GM19468 (cell line): Measurements from ENCODE around the gene FARP1.
"Not testable (repeated sequence)": the region's sequence is repeated elsewhere in the genome, so short reads cannot be mapped to it uniquely, and the experiment has no call there.

Source experiments
- ATAC-seq: cut with Tn5 transposase; IDR thresholded peaks from one replicate; pipeline ENCODE4 v1.9.1; 2021; ENCODE audit warnings: mild to moderate bottlenecking, moderate library complexity, moderate number of reproducible peaks; ENCODE audit not compliant: unreplicated experiment; ENCODE audit errors: extremely low read depth

FARP1 gene

GRCh38 chr13:98346904-98347636, 204.2 kb downstream of the FARP1 start:
- no peak for ATAC-seq

DNA sequence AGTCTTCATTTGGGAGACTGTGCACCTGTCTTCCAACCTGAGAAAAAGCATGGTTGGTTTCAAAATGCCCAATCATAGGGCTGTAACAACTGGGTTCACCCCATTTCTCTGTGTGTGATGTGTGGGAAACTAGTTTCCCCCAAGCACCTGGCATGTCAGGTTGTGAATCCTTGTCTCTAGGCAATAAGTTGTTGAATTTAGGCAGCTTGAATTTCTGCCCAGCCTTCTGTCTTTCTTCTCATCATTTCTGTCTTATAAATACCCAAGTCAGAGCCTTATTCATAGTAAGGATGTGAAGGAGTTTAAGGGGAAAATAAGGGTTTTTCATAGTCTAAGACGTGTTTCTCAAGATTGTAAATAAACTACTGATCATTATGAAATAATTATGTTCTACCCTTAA, 204.9 kb downstream of the FARP1 start:
- no peak for ATAC-seq

- no peak for ATAC-seq
These were observed 205.7 kb downstream of the FARP1 start for GRCh38 chr13:98348466-98349200.

DNA sequence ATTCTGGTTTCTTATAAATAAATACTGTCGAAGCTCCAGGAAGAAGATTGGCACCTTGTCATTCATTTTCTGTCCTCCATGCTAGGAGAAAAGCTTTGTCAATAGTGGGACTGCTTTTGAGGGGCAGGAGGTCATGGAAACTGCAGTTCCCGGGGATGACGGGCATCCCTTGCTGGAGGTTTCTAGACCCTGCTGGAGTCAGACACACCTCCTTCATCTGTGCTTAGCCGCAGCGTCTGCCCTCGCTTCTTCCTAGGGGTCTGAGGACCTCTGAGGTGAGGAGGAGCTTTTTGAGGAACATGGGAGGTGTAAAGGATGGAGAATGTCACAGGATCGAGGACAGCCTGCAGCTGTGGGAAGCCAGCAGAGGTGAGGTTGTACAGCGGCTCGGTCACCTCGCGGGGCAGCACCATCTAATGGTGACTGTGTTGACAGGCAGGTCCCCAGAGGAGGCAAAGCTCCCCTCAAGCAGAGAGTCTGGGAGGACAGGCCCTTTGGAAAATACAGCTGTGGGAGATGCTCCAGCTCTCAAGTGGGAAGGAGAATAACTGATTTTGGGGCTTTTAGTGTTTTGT, 206.9 kb downstream of the FARP1 start:
- no peak for ATAC-seq

GRCh38 chr13:98350746-98351330, 207.9 kb downstream of the FARP1 start:
- no peak for ATAC-seq

DNA sequence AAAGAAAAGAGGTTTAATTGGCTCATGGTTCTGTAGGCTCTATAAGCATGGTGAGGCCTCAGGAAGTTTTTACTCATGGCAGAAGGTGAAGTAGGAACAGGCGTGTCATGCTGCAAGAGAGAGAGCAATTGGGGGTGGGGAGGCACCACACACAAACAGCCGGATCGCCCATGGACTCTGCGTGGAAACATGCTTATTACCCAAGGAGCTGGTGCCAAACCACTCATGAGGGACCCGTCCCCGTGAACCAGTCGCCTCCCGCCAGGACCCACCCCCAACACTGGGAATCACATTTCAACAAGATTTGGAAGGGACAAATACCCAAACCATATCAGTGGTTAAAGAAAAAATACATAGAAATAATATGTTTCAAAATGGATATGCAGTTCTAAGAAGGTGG, 208.7 kb downstream of the FARP1 start:
- no peak for ATAC-seq

GRCh38 chr13:98352226-98352625, 209.3 kb downstream of the FARP1 start:
- no peak for ATAC-seq

DNA sequence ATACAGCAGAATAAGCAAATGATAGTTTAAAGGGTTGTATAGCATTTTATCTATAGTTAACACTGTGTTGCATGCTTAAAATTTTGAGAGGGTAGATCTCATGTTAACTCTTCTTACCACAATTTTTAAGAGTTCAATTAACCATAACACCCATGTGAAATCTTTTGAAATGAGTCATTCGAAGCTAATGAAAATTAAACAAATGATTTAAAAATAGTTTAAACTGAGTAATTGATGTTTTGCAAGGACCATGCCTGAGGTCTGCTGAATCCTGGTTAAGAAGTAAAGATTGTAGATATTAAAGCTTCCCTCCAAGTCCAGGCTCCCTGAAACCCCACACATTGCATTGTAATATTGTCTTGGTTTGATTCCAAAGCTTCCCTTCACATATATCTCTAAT, 210.9 kb downstream of the FARP1 start:
- ATAC-seq = no peak

GRCh38 chr13:98358937-98359336, 216.0 kb downstream of the FARP1 start:
- no peak for ATAC-seq

- ATAC-seq = no peak
These were observed 217.7 kb downstream of the FARP1 start for GRCh38 chr13:98360545-98360944.

DNA sequence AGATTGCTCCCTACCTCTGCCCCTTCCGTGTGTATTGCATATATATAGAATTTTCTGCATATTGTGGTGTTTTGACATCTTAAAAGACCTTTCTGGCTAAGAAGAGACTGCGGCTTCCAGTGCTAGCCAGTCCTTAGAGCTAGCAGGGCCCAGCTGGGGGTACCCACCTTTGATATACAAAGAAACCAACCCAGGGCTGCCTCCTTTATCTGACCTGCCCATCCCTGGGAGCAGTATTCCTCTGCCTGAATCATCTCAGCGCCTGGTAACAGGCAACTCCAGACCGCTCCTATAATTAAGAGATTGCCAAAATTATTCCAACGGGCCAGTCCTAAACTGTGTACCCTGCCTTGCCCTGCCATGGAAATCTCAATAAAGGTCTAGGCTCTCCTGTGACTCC, 220.4 kb downstream of the FARP1 start:
- ATAC-seq = no peak

GRCh38 chr13:98364179-98364578, 221.3 kb downstream of the FARP1 start:
- ATAC-seq = no peak

GRCh38 chr13:98364647-98365046, 221.8 kb downstream of the FARP1 start:
- no peak for ATAC-seq

- ATAC-seq = no peak
These were observed 222.4 kb downstream of the FARP1 start for GRCh38 chr13:98365302-98365701.

DNA sequence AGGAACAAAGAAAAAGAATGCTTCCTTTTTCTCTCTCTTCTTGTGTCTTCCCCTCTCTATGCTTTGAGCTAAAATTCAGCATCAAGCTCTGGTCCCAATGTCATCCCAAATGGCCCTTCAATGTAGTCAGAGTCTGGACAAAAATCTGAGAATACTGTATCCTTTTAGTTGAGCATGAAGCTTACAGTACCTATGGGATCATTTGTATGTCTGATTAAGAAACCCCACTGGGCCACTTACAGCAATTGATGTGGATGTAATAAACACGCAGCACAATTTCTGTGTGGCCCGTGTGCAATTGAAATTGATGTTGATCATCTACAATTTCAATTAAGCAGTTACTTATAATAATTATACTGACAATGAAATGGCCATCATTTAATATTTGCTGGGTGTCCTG, 223.1 kb downstream of the FARP1 start:
- ATAC-seq = no peak

- no peak for ATAC-seq
These were observed 223.5 kb downstream of the FARP1 start for GRCh38 chr13:98366443-98366842.

DNA sequence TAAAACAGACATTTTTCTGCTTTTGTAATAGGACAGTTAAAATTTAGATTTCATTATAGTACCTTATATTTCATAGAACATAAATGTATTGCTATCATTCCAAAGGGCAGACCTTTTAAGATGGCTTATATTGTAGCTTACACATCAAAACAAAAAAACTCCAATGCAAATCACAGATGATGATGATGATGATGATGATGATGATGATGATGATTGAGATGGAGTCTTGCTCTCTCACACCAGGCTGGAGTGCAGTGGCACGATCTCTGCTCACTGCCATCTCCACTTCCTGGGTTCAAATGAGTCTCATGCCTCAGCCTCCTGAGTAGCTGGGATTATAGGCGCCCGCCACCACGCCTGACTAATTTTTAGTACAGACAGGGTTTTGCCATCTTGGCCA, 224.1 kb downstream of the FARP1 start:
- no peak for ATAC-seq

GRCh38 chr13:98368019-98368418, 225.1 kb downstream of the FARP1 start:
- no peak for ATAC-seq

- ATAC-seq = not testable (repeated sequence)
These were observed 226.6 kb downstream of the FARP1 start for GRCh38 chr13:98369520-98369919.

GRCh38 chr13:98370261-98370660, 227.4 kb downstream of the FARP1 start:
- ATAC-seq = no peak
